DOHH2 (cell line): Measurements from ENCODE around the gene ZNF675.
"Not testable (repeated sequence)": the region's sequence is repeated elsewhere in the genome, so short reads cannot be mapped to it uniquely, and the experiment has no call there.

Source experiments
- H3F3A ChIP-seq: fragments of 200-600 bp; sonication (generic), shearing (Covaris generic); 2 replicates; pipeline ENCODE4 v1.6.0; 2016; ENCODE audit warnings: antibody characterized with exemption, mild to moderate bottlenecking; ENCODE audit not compliant: control insufficient read depth, insufficient read depth
- H3K27ac ChIP-seq: fragments of 200-600 bp; sonication (generic); 2 replicates; pipeline ENCODE4 v1.5.1; 2014; ENCODE audit warnings: low read depth, mild to moderate bottlenecking, low read length, moderate library complexity
- H3K27me3 ChIP-seq: fragments of 200-600 bp; sonication (generic); 2 replicates; pipeline ENCODE4 v1.6.1; 2014; ENCODE audit warnings: mild to moderate bottlenecking, low read length, mixed read lengths; ENCODE audit not compliant: control insufficient read depth
- H3K36me3 ChIP-seq: fragments of 200-600 bp; sonication (generic); 2 replicates; pipeline ENCODE4 v1.6.1; 2014; ENCODE audit warnings: mild to moderate bottlenecking, low read length, moderate library complexity, mixed read lengths; ENCODE audit not compliant: control insufficient read depth
- H3K4me1 ChIP-seq: fragments of 200-600 bp; sonication (generic); 2 replicates; pipeline ENCODE4 v1.6.1; 2014; ENCODE audit warnings: mild to moderate bottlenecking, low read length, mixed read lengths; ENCODE audit not compliant: control insufficient read depth
- H3K4me2 ChIP-seq: fragments of 200-600 bp; sonication (generic); 2 replicates; pipeline ENCODE4 v1.6.0; 2014; ENCODE audit warnings: mild to moderate bottlenecking, low read length, moderate library complexity
- H3K4me3 ChIP-seq: fragments of 200-600 bp; sonication (generic); 2 replicates; pipeline ENCODE4 v1.5.1; 2014; ENCODE audit warnings: mild to moderate bottlenecking, low read length, mixed read lengths
- H3K79me2 ChIP-seq: fragments of 200-600 bp; sonication (generic); 2 replicates; pipeline ENCODE4 v1.6.1; 2014; ENCODE audit warnings: mild to moderate bottlenecking, low read length, mixed read lengths; ENCODE audit not compliant: control insufficient read depth
- H3K9me2 ChIP-seq: fragments of 200-600 bp; sonication (generic); replicated peaks from 2 replicates; pipeline ENCODE4 v1.6.1; 2014; ENCODE audit warnings: mild to moderate bottlenecking, low read length, mixed read lengths; ENCODE audit not compliant: control insufficient read depth
- H3K9me3 ChIP-seq: fragments of 200-600 bp; sonication (generic); 2 replicates; pipeline ENCODE4 v1.6.1; 2014; ENCODE audit warnings: antibody characterized with exemption, low read length, mixed read lengths; ENCODE audit not compliant: control insufficient read depth, insufficient read depth
- H4K20me1 ChIP-seq: fragments of 200-600 bp; sonication (generic); 2 replicates; pipeline ENCODE4 v1.6.0; 2014; ENCODE audit warnings: low read depth, mild to moderate bottlenecking, antibody characterized with exemption, low read length, moderate library complexity; ENCODE audit not compliant: control insufficient read depth, insufficient read depth
- CTCF ChIP-seq: fragments of 200-600 bp; sonication (generic); IDR thresholded peaks from one replicate; pipeline ENCODE4 v1.5.1; 2014; ENCODE audit warnings: antibody characterized with exemption, mild to moderate bottlenecking, low read depth, low read length; ENCODE audit not compliant: poor library complexity, severe bottlenecking
- EZH2phosphoT487 ChIP-seq: fragments of 200-600 bp; sonication (generic); IDR thresholded peaks from 2 replicates; pipeline ENCODE4 v1.6.1; 2017; ENCODE audit warnings: borderline replicate concordance, mild to moderate bottlenecking, antibody characterized with exemption, low read length, moderate library complexity, mixed read lengths

Gene ZNF675

GRCh38 chr19:23698711-23699520 lies 11.9 kb upstream of the ZNF675 start:
- Histone ChIP-seq H3K27ac (no peak overlapping the region), H3K9me3 (peaks cover 2% of the 10 kb centered on the region; the same call in 1 of the 2 replicates), H3K27me3 (no peaks in the 10 kb centered on the region), H3K4me2 (no peak overlapping the region), H3K36me3 (no peaks in the 10 kb centered on the region), H3K4me3 (no peak overlapping the region), H3K4me1 (no peaks in the 10 kb centered on the region), H4K20me1 (no peaks in the 10 kb centered on the region), H3F3A (no peaks in the 10 kb centered on the region), H3K79me2 (no peaks in the 10 kb centered on the region), H3K9me2 (no peaks in the 10 kb centered on the region)
- no peak for TF ChIP-seq CTCF
- TF ChIP-seq EZH2phosphoT487: no peak

GRCh38 chr19:23692937-23693336 lies 5.9 kb upstream of the ZNF675 start:
- not testable (repeated sequence) for H3K27me3 ChIP-seq, H3K27ac ChIP-seq, H3K9me2 ChIP-seq, H4K20me1 ChIP-seq, H3K4me3 ChIP-seq, H3F3A ChIP-seq, H3K36me3 ChIP-seq, H3K79me2 ChIP-seq, H3K4me2 ChIP-seq, H3K9me3 ChIP-seq, H3K4me1 ChIP-seq

GRCh38 chr19:23673132-23673531 lies 13.9 kb downstream of the ZNF675 start:
- H3K4me3 ChIP-seq: no peak overlapping the region
- no peaks in the 10 kb centered on the region for H3K9me2 ChIP-seq
- peaks cover 36% of the 10 kb centered on the region for H3K9me3 ChIP-seq
- no peaks in the 10 kb centered on the region for H3K27me3 ChIP-seq
- no peaks in the 10 kb centered on the region for H3F3A ChIP-seq
- no peak overlapping the region for H3K27ac ChIP-seq
- peaks cover 63% of the 10 kb centered on the region for H3K36me3 ChIP-seq
- H3K79me2 ChIP-seq: peaks cover 97% of the 10 kb centered on the region
- no peaks in the 10 kb centered on the region for H4K20me1 ChIP-seq
- no peak overlapping the region for H3K4me2 ChIP-seq
- TF ChIP-seq CTCF (no peak), EZH2phosphoT487 (no peak)
- H3K4me1 ChIP-seq: no peaks in the 10 kb centered on the region

GRCh38 chr19:23668606-23669005 lies 18.4 kb downstream of the ZNF675 start:
- H3F3A ChIP-seq, H3K27ac ChIP-seq, H4K20me1 ChIP-seq, H3K4me1 ChIP-seq, H3K4me3 ChIP-seq, H3K4me2 ChIP-seq, H3K9me2 ChIP-seq, H3K27me3 ChIP-seq: not testable (repeated sequence)
- H3K79me2 ChIP-seq: peaks cover 87% of the 10 kb centered on the region
- H3K36me3 ChIP-seq: peaks cover 78% of the 10 kb centered on the region
- H3K9me3 ChIP-seq: peaks cover 40% of the 10 kb centered on the region
